DMS53 treated with DMSO at 0.1 percent for 48 hours (cell line): ENCODE results near the gene AKAP10.
"Not testable (repeated sequence)": the region's sequence is repeated elsewhere in the genome, so short reads cannot be mapped to it uniquely, and the experiment has no call there.

Source experiments
- DNase-seq: peaks from one replicate; lab custom pipeline; 2025; ENCODE audit not compliant: unreplicated experiment; lab: John Stamatoyannopoulos, UW

Gene AKAP10

DNA sequence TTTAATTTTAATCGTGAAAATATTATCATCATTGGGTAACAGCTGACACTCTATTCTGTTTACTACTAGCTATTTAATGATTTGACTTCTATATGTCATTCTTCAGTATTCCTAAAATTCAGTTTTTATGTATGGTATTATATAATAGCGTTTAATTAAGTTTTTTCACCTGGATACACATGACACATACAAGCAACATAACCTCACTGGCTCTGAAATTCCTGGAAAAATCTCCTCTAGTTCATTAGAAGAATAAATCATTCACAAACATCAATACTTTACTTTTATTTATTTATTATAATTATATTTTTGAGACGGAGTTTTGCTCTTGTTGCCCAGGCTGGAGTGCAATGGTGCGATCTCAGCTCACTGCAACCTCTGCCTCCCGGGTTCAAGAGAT, 44.0 kb downstream of the AKAP10 start:
- DNase-seq: no peak

GRCh38 chr17:19933221-19933620, 44.4 kb downstream of the AKAP10 start:
- DNase-seq: no peak

DNA sequence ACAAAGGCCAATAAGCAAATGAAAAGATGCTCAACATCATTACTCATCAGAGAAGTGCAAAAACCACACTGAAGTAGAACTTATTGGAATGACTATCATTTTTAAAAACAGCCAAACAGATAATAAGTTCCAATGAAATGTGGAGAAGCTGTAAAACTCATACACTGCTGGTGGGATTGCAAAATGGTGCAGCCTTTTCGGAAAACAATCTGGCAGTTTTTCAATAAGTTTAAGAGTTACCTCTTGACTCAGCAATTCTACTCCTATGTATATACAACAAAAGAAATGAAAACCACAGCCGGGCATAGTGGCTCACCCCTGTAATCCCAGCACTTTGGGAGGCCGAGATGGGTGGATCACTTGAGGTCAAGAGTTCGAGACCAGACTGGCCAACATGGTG, 49.3 kb downstream of the AKAP10 start:
- DNase-seq: no peak

GRCh38 chr17:19915245-19915978, 62.2 kb downstream of the AKAP10 start:
- no peak for DNase-seq

- DNase-seq: no peak
These were observed 66.6 kb downstream of the AKAP10 start for GRCh38 chr17:19911033-19911432.

GRCh38 chr17:19909139-19909538, 68.5 kb downstream of the AKAP10 start:
- DNase-seq: no peak

- DNase-seq: no peak
These were observed 72.1 kb downstream of the AKAP10 start for GRCh38 chr17:19905502-19905901.

DNA sequence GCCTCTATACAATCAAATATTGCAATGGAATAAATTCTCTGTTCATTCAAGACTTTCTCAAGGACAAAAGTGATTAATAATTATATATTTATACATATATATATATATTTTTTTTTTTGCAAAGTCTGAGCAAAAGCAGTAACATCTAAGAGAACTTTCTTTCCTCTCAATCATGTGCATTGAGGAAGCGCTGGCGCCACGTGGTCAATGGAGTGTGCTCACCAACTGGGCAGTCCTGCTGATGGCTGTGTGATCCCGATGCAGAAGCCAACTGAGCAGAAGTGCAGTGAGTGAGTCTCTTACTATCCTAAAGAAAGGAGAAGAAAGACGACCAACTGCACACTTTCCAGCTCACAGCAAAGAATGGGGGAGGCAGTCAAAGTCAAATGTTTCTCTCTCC, 72.7 kb downstream of the AKAP10 start:
- DNase-seq: no peak

GRCh38 chr17:19904412-19904811, 73.2 kb downstream of the AKAP10 start:
- no peak for DNase-seq

DNA sequence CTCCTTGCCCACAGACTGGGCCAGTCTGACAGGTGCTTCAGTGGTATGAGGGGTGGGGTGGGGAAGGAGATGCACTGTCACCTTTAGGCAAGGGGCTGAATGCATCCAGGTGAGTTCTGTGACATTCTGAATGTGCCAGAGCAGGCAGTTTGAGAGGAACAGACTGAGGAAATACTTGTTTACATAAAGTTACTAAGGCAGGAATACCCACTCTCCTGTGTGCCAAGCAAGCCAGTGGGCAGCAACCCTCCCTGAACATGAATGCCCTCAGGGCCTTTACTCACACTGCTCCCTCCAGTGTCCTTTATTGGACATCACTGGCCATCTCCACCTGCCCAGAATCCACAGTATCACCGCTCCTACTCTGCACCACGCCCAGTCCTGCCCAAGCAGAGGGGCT, 76.8 kb downstream of the AKAP10 start:
- no peak for DNase-seq

GRCh38 chr17:19897903-19898302, 79.7 kb downstream of the AKAP10 start:
- DNase-seq: no peak

DNA sequence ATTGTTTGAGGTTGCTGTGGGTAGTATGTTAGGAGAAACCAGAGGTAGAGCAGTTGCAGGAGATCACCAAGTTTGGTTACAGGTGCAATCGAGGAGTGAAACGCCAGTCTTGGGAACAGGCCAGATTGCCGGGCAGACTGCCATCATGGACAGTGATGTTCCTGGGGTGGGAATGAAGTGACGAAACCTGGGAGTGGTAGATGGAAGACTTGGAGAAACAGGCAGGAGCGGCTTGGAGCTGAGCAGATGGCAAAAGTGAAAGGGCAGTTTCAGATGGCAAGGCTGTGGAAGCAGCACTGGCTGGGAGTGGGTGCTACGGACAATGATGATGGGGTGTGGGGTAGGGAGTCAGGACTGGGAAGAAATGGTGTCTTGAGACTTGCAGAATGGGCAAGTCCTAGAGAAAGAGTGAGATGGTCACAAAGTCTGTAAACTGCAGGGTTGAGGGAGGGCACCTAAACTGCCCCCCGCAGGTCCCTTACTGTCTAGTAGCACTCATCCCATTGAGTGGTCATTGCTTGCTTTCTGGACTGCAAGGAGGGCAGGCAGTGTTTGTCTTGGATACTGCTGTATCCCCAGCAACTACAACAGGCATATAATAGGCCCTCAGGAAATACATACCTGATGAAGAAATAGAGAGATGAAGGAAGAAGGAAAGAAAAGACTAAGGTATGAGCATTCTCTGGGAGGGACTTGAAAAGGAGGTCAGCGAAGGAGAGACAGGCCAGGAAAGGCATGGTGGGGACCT, 80.4 kb downstream of the AKAP10 start:
- no peak for DNase-seq

DNA sequence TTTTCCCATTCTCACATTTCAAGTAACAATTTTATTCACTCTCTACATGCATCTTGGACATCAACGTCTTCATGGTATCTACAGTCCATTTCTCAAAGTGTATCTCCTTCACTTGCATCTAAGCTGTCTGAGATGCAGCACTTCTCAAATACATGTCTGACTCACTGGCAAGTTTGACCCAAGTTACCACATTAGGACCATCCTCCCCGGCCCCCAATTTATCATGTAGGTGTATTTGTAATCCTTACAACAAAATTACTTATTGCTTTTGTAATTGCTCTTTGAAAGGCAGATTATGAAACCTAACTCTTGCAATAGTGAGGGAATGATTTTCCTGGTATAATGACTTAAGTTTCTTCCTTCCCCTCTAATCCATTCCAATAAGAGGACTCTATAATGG, 80.9 kb downstream of the AKAP10 start:
- DNase-seq: no peak

- DNase-seq: not testable (repeated sequence)
These were observed 87.1 kb downstream of the AKAP10 start for GRCh38 chr17:19890554-19890953.

DNA sequence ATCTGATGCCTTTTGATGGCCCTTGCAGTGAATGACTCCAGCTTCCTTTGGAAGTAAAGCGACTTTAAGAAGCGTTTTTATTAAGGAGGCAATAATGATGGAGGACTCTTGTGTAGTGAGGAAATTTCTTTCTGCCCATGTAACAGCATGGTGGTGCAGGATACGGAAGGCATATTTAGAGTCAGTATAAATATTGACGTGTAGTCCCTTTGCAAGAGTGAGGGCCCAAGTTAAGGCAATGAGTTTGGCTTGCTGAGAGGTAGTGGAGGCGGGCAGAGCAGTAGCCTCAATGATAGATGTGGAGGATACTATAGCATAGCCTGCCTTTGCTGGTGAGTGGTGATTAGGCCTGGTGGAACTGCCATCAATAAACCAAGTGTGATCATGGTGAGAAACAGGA, 87.6 kb downstream of the AKAP10 start:
- DNase-seq: not testable (repeated sequence)

DNA sequence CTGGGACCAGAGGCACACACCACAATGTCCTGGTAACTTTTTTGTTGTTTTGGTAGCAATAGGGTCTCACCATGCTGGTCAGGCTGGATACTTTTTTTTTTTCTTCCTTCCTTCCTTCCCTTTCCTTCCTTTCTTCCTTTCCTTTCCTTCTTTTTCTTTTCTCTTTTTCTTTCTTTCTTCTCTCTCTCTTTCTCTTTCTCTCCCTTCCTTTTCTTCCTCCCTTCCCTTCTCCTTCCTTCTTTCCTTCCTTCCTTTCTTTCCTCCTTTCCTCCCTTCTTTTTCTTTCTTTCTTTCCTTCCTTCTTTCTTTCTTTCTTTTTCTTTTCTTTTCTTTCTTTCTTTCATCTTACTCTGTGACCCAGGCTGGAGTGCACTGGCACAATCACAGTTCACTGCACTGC, 91.5 kb downstream of the AKAP10 start:
- no peak for DNase-seq

- no peak for DNase-seq
These were observed 94.0 kb downstream of the AKAP10 start for GRCh38 chr17:19883537-19884215.

DNA sequence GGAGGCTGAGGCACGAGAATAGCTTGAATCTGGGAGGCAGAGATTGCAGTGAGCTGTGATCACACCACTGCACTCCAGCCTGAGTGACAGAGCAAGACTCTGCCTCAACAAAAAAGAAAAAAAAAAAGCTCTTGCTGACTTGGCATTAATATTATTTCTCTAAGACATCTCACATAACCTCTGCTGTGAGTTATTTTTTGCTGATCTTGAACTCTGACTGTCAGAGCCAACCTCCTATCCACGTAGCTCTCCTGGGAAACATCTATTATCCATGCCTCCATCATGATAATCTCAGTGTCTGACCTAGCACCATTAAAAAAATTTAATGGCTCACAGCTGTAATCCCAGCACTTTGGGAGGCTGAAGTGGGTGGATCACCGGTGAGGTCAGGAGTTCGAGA, 97.2 kb downstream of the AKAP10 start:
- DNase-seq: no peak

DNA sequence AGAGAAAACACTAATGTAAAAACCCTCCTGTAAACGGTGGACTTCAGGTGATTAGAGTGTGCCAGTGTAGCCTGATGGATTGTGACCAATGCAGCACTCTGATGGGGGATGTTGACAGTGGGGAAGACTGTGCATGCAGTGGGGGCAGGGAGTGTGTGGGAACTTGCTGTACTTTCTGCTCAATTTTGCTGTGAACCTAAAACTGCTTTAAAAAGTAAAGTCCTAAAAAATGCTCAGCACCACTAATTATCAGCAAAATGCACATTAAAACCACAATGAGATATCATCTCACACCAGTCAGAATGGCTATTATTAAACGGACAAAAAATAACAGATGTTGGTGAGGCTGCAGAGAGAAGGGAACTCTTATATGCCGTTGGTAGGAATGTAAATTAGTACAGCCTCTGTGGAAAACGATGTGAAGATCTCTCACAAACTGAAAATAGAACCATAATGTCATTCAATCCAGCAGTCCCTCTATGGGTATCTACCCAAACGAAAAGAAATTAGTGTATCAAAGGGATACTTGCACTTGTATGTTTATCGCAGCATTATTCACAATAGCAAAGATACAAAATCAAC, 100.2 kb downstream of the AKAP10 start:
- DNase-seq: no peak

GRCh38 chr17:19876529-19877161, 101.0 kb downstream of the AKAP10 start:
- DNase-seq: no peak

- DNase-seq: no peak
These were observed 103.4 kb downstream of the AKAP10 start for GRCh38 chr17:19874256-19874655.
